K562 (cell line): ENCODE results near the gene LRCH1. TPM values are rescaled to one million over a fixed set of nuclear protein-coding genes. Genes with fewer than 3 reads are reported as not detected.

Experiments
- ATAC-seq: fragments of 200-7000 bp; cut with Tn5 transposase; 3 replicates; pipeline ENCODE4 v1.9.1; 2020; ENCODE audit warnings: moderate library complexity
- BruUV-seq: library from RNA; stranded (reverse); fragments of 400-500 nt; replicated peaks from 2 replicates; lab custom pipeline; 2021; lab: Mats Ljungman, UMichigan
- CTCF ChIA-PET: fragments of 300-600 bp; formaldehyde crosslinking; extraction: SDS; loops from one replicate; lab custom pipeline; 2021; ENCODE audit warnings: low intra/inter-chr PET ratio; lab: Yijun Ruan, JAX
- POLR2A ChIA-PET: fragments of 300-600, 350-650 bp; sonication (Branson Sonifier 250); formaldehyde crosslinking; extraction: SDS; loops from one replicate; lab custom pipeline; 2021; ENCODE audit warnings: antibody characterized with exemption, inconsistent platforms; lab: Yijun Ruan, JAX
- DNase-seq, 4 experiments: peaks; one replicate each; pipeline versions ENCODE4 v3.0.0 to v3.0.0-alpha.2; 2011 to 2018; ENCODE audit warnings: low spot score in 3 of 4, mixed read lengths in 3 of 4; ENCODE audit errors: extremely low read depth in 1 of 4
- FAIRE-seq: peaks from 2 replicates; lab custom pipeline; 2011; peaks lifted over from hg19 to GRCh38; lab: Jason Lieb, UNC
- H2AFZ ChIP-seq: 2 replicates; pipeline ENCODE4 v1.6.0; 2011; ENCODE audit warnings: low read depth, low read length, control low read depth, inconsistent platforms
- H3K27ac ChIP-seq: fragments of 200-600 bp; 3 replicates; pipeline ENCODE4 v1.8.0; 2011; ENCODE audit warnings: low read depth, mild to moderate bottlenecking, control low read depth, inconsistent platforms, low read length, moderate library complexity, mixed read lengths; ENCODE audit errors: extremely low read depth
- H3K27me3 ChIP-seq, 2 experiments: fragments of 300-600 bp in 1 of 2; 2 replicates in 1 of 2; 3 replicates in 1 of 2; pipeline versions ENCODE4 v1.6.0 to v1.8.0; 2011; ENCODE audit warnings: inconsistent platforms in 2 of 2, low read length in 2 of 2, mild to moderate bottlenecking in 1 of 2, mixed read lengths in 1 of 2, moderate library complexity in 1 of 2; ENCODE audit not compliant: control insufficient read depth in 2 of 2, insufficient read depth in 2 of 2
- H3K36me3 ChIP-seq: fragments of 300-600 bp; 3 replicates; pipeline ENCODE4 v1.8.0; 2011; ENCODE audit warnings: mild to moderate bottlenecking, low read length, inconsistent platforms; ENCODE audit not compliant: control insufficient read depth, insufficient read depth
- H3K4me1 ChIP-seq, 2 experiments: fragments of 200-600 bp in 1 of 2; replicated peaks in 1 of 2; 2 replicates in 1 of 2; 3 replicates in 1 of 2; pipeline versions ENCODE4 v1.5.1 to v1.8.0; 2011; ENCODE audit warnings: inconsistent platforms in 2 of 2, low read length in 2 of 2, mild to moderate bottlenecking in 1 of 2, mixed read lengths in 1 of 2, moderate library complexity in 1 of 2; ENCODE audit not compliant: control insufficient read depth in 2 of 2, insufficient read depth in 2 of 2
- H3K4me2 ChIP-seq: 2 replicates; pipeline ENCODE4 v1.6.1; 2011; ENCODE audit warnings: low read length, control low read depth, inconsistent platforms, mixed read lengths; ENCODE audit not compliant: insufficient read depth
- H3K4me3 ChIP-seq: fragments of 200-600 bp; sonication (generic), shearing (Covaris generic); 2 replicates; pipeline ENCODE4 v1.5.1; 2016; ENCODE audit warnings: control low read depth, inconsistent platforms
- H3K79me2 ChIP-seq: fragments of 200-600 bp; 3 replicates; pipeline ENCODE4 v1.8.0; 2011; ENCODE audit warnings: low read length, inconsistent platforms; ENCODE audit not compliant: control insufficient read depth, insufficient read depth
- H3K9ac ChIP-seq, 2 experiments: 2 replicates each; pipeline versions ENCODE4 v1.6.0 to v1.6.1; 2011; ENCODE audit warnings: low read depth in 2 of 2, low read length in 2 of 2, control low read depth in 1 of 2, inconsistent platforms in 1 of 2, mild to moderate bottlenecking in 1 of 2, mixed read lengths in 1 of 2; ENCODE audit not compliant: insufficient read depth in 1 of 2
- H3K9me1 ChIP-seq: one replicate; pipeline ENCODE4 v1.6.0; 2011; ENCODE audit warnings: inconsistent platforms, mild to moderate bottlenecking, low read length, moderate library complexity; ENCODE audit not compliant: control insufficient read depth, insufficient read depth
- H3K9me3 ChIP-seq: replicated peaks from 2 replicates; pipeline ENCODE4 v1.5.1; 2011; ENCODE audit warnings: low read depth, low read length, inconsistent platforms; ENCODE audit not compliant: control insufficient read depth, insufficient read depth
- H4K20me1 ChIP-seq: replicated peaks from 2 replicates; pipeline ENCODE4 v1.6.1; 2011; ENCODE audit warnings: low read length, inconsistent platforms, mixed read lengths; ENCODE audit not compliant: control insufficient read depth, insufficient read depth
- CCNT2 ChIP-seq: IDR thresholded peaks from 2 replicates; pipeline ENCODE4 v1.6.1; 2011; ENCODE audit warnings: borderline replicate concordance, low read depth, mild to moderate bottlenecking, moderate library complexity, mixed read lengths, low read length; ENCODE audit not compliant: insufficient read length; ENCODE audit errors: extremely low read depth
- HNRNPLL ChIP-seq: fragments of 200-400 bp; formaldehyde crosslinking; IDR thresholded peaks from 2 replicates; pipeline ENCODE4 v1.6.1; 2017; ENCODE audit warnings: low read length, low read depth, mild to moderate bottlenecking; ENCODE audit not compliant: poor library complexity, severe bottlenecking
- PRMT5 ChIP-seq: sonication (generic); formaldehyde crosslinking; IDR thresholded peaks from 2 replicates; pipeline ENCODE4 v1.5.0; 2020; ENCODE audit warnings: missing genetic modification reagents
- PRPF4 ChIP-seq: fragments of 200-400 bp; formaldehyde crosslinking; IDR thresholded peaks from one replicate; pipeline ENCODE4 v1.6.1; 2017; ENCODE audit warnings: low read length, low read depth, mild to moderate bottlenecking; ENCODE audit not compliant: insufficient read depth, poor library complexity, severe bottlenecking
- SMC3 ChIP-seq: conservative IDR thresholded peaks from 2 replicates; pipeline ENCODE4 v1.6.1; 2011; ENCODE audit warnings: low read depth, low read length, improper control_type of control experiment; ENCODE audit not compliant: insufficient read depth
- WGBS: fragments of 100-300 bp; shearing (Covaris generic); methylation state at CpG from one replicate; pipeline ENCODE4 v1.1.6; 2016; ENCODE audit warnings: low coverage, mixed read lengths; ENCODE audit not compliant: insufficient coverage; ENCODE audit errors: missing lambda C conversion rate; 5-methylcytosine and 5-hydroxymethylcytosine counted together
- in situ Hi-C: fragments of 300-500 bp; cut with MboI; formaldehyde crosslinking; loops from 4 replicates; pipeline ENCODE4 v1.15.0; 2018; ENCODE audit warnings: inconsistent platforms, mixed read lengths
- intact Hi-C: fragments of 100-400 bp; cut with micrococcal nuclease; formaldehyde crosslinking; loops from 2 replicates; pipeline ENCODE4 v1.14.2; 2022
- polyA plus RNA-seq, 8 experiments: library from polyadenylated mRNA; depleted of rRNA in 4 of 8; stranded (reverse) in 5 of 8; unstranded in 3 of 8; fragments of >200 nt; fragmentation: Nextera tagmentation in 2 of 8; fragmentation: Illumina TruSeq in 1 of 8; extraction: Ambion mirVana in 2 of 8; extraction: Trizol in 1 of 8; gene quantifications; 2 replicates each; pipeline versions ENCODE4 v1.2.1 to v1.2.3, GENCODE V29; 2011 to 2014; ENCODE audit warnings: inconsistent platforms in 1 of 8, missing spikeins in 1 of 8
- total RNA-seq, 7 experiments: library from RNA; depleted of rRNA in 6 of 7; stranded (reverse); fragments of >200 nt in 6 of 7; fragmentation: Illumina TruSeq in 2 of 7; extraction: Trizol in 2 of 7; gene quantifications; 2 replicates each; pipeline versions ENCODE4 v1.2.1 to v1.2.3, GENCODE V29; 2011 to 2021; ENCODE audit warnings: low replicate concordance in 1 of 7
- TF ChIP-seq, protein P1 (sequence below): fragments of 450-650 bp; IDR thresholded peaks from 2 replicates; pipeline ENCODE4 v1.6.1; 2017; ENCODE audit warnings: antibody characterized with exemption
- TF ChIP-seq, protein P2 (sequence below), 2 experiments: fragments of 250-450 bp in 1 of 2; fragments of 450-650 bp in 1 of 2; sonication (Bioruptor Pico) in 1 of 2; IDR thresholded peaks; 2 replicates each; pipeline versions ENCODE4 v1.6.1 to v1.8.0; 2016 to 2021; ENCODE audit warnings: mild to moderate bottlenecking in 2 of 2, moderate library complexity in 2 of 2, missing compliant biosample characterization in 1 of 2, missing genetic modification characterization in 1 of 2
- TF ChIP-seq, protein P3 (sequence below): sonication (generic); formaldehyde crosslinking; IDR thresholded peaks from 2 replicates; pipeline ENCODE4 v1.5.0; 2020; ENCODE audit warnings: missing genetic modification reagents
- TF ChIP-seq, protein P4 (sequence below): fragments of 450-650 bp; formaldehyde crosslinking; IDR thresholded peaks from 2 replicates; pipeline ENCODE4 v1.4.0; 2020; ENCODE audit warnings: mild to moderate bottlenecking, moderate library complexity

The LRCH1 gene
- total and polyA plus RNA-seq, 9 of the 15 experiments (the other 6 are each of a cell fraction or from before 2014, with no cell fraction given): 1.1 to 6.8 (median 3.7) TPM

DNA sequence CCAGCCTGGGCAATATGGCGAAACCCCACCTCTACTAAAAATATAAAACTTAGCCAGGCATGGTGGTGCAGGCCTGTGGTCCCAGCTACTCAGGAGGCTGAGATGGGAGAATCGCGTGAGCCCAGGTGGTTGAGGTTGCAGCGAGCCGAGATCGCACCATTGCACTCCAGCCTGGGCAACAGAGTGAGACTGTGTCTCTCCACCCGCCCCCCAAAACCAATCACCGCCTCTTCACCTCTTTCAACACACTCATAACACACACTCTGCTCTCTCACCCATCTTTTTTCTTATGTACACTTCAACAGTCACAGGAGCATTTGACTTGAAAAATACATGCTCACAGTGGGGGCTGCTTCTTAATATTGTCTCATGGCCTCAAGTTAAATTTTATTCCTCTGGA, 167.2 kb downstream of the LRCH1 start (continued):
- TF ChIP-seq, protein P1, sequence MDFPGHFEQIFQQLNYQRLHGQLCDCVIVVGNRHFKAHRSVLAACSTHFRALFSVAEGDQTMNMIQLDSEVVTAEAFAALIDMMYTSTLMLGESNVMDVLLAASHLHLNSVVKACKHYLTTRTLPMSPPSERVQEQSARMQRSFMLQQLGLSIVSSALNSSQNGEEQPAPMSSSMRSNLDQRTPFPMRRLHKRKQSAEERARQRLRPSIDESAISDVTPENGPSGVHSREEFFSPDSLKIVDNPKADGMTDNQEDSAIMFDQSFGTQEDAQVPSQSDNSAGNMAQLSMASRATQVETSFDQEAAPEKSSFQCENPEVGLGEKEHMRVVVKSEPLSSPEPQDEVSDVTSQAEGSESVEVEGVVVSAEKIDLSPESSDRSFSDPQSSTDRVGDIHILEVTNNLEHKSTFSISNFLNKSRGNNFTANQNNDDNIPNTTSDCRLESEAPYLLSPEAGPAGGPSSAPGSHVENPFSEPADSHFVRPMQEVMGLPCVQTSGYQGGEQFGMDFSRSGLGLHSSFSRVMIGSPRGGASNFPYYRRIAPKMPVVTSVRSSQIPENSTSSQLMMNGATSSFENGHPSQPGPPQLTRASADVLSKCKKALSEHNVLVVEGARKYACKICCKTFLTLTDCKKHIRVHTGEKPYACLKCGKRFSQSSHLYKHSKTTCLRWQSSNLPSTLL: no peak
- TF ChIP-seq, protein P2, sequence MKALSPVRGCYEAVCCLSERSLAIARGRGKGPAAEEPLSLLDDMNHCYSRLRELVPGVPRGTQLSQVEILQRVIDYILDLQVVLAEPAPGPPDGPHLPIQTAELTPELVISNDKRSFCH (CRISPR knock-in tag; IDR thresholded peaks at IDR 0.05): no peak
- TF ChIP-seq, protein P2 (tag; IDR thresholded peaks at IDR 0.05): no peak
- TF ChIP-seq PRPF4: no peak
- TF ChIP-seq, protein P3, sequence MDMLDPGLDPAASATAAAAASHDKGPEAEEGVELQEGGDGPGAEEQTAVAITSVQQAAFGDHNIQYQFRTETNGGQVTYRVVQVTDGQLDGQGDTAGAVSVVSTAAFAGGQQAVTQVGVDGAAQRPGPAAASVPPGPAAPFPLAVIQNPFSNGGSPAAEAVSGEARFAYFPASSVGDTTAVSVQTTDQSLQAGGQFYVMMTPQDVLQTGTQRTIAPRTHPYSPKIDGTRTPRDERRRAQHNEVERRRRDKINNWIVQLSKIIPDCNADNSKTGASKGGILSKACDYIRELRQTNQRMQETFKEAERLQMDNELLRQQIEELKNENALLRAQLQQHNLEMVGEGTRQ (CRISPR knock-in tag): no peak
- no peak for TF ChIP-seq HNRNPLL
- no peak for TF ChIP-seq CCNT2

DNA sequence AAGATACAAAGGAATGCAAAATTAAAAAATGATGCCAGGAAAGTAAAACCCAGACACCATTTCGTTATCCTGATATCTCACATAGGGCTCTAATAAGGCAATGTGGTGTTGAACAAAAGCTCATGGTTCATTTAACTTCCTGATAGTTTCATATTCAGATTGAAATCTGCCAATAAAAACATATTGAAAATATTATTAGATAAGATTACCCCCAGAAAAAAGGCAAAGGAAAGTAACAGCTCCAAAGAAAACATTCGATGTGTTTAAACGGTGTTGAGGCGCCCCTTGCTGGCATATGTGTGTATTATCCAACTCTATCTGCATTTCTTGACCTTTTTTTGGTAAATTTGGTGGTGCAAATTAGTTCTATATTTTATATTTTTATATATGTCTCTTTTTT, 168.1 kb downstream of the LRCH1 start:
- Histone ChIP-seq H2AFZ (no peak overlapping the region), H3K4me3 (no peak overlapping the region), H3K9ac (no peak overlapping the region), H3K9me1 (no peaks in the 10 kb centered on the region), H3K27me3 (no peaks in the 10 kb centered on the region), H3K4me1 (no peaks in the 10 kb centered on the region), H3K9me3 (no peaks in the 10 kb centered on the region), H4K20me1 (no peaks in the 10 kb centered on the region), H3K36me3 (peaks cover 15% of the 10 kb centered on the region; the same call in 1 of the 3 replicates), H3K79me2 (no peaks in the 10 kb centered on the region), H3K27ac (no peak overlapping the region), H3K4me2 (no peak overlapping the region)
- BruUV-seq: no TSS peak
- WGBS: 27% methylated on average over 4 of the region's 4 CpGs
- in situ Hi-C loops (loop anchor here (10.0 kb wide), 1 partner anchor 236 kb away; no protein-coding TSS in a partner anchor), intact Hi-C loops (loop anchor here (1.0 to 10.0 kb wide), 3 partner anchors 116 to 228 kb away; no protein-coding TSS in a partner anchor)
- CTCF ChIA-PET: interaction anchor here (0.6 to 2.7 kb wide), 3 partner anchors 118 to 228 kb away, joined by 3 to 33 read pairs (median 18); partner anchors contain the start of gene LRCH1
- DNase-seq (peak in 3 of 4 experiments; percentile 11 to 50 (median 13)), ATAC-seq (no peak), FAIRE-seq (peak; percentile 63)
- POLR2A ChIA-PET: no interaction called here
- TF ChIP-seq SMC3 (peak; percentile 38; the same call in 1 of the 2 replicates), PRMT5 (no peak)
- TF ChIP-seq, protein P4, sequence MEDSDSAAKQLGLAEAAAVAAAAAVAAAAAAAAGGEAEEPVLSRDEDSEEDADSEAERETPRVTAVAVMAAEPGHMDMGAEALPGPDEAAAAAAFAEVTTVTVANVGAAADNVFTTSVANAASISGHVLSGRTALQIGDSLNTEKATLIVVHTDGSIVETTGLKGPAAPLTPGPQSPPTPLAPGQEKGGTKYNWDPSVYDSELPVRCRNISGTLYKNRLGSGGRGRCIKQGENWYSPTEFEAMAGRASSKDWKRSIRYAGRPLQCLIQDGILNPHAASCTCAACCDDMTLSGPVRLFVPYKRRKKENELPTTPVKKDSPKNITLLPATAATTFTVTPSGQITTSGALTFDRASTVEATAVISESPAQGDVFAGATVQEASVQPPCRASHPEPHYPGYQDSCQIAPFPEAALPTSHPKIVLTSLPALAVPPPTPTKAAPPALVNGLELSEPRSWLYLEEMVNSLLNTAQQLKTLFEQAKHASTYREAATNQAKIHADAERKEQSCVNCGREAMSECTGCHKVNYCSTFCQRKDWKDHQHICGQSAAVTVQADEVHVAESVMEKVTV (CRISPR knock-in tag): 0 out of 2 replicates have a peak, but pooled peaks have one; percentile 43
